WERI-Rb-1 (cell line): Measurements from ENCODE around the gene HDAC4.

Source experiments
- DNase-seq: peaks from one replicate; pipeline ENCODE4 v3.0.0-alpha.2; 2020
- H3K27ac ChIP-seq: fragments of 250-450 bp; sonication (Bioruptor Pico); 2 replicates; pipeline ENCODE4 v1.5.1; 2020; ENCODE audit warnings: mild to moderate bottlenecking, moderate library complexity
- H3K27me3 ChIP-seq: fragments of 250-450 bp; sonication (Bioruptor Pico); 2 replicates; pipeline ENCODE4 v1.5.1; 2021; ENCODE audit warnings: mild to moderate bottlenecking, low read depth, moderate library complexity; ENCODE audit not compliant: insufficient read depth, severe bottlenecking
- H3K36me3 ChIP-seq: fragments of 250-450 bp; sonication (Bioruptor Pico); 2 replicates; pipeline ENCODE4 v1.5.1; 2020; ENCODE audit warnings: mild to moderate bottlenecking, moderate library complexity
- H3K4me3 ChIP-seq: 2 replicates; pipeline ENCODE4 v1.5.1; 2011; ENCODE audit warnings: low read depth, mild to moderate bottlenecking, control low read depth, low read length
- H3K9me3 ChIP-seq: fragments of 250-450 bp; sonication (Bioruptor Pico); 2 replicates; pipeline ENCODE4 v1.5.1; 2021; ENCODE audit warnings: mild to moderate bottlenecking, moderate library complexity; ENCODE audit not compliant: severe bottlenecking
- TF ChIP-seq, protein P1 (sequence below): IDR thresholded peaks from 2 replicates; pipeline ENCODE4 v1.5.1; 2011; ENCODE audit warnings: low read depth, mild to moderate bottlenecking, control low read depth, inconsistent platforms, low read length

Gene HDAC4

DNA sequence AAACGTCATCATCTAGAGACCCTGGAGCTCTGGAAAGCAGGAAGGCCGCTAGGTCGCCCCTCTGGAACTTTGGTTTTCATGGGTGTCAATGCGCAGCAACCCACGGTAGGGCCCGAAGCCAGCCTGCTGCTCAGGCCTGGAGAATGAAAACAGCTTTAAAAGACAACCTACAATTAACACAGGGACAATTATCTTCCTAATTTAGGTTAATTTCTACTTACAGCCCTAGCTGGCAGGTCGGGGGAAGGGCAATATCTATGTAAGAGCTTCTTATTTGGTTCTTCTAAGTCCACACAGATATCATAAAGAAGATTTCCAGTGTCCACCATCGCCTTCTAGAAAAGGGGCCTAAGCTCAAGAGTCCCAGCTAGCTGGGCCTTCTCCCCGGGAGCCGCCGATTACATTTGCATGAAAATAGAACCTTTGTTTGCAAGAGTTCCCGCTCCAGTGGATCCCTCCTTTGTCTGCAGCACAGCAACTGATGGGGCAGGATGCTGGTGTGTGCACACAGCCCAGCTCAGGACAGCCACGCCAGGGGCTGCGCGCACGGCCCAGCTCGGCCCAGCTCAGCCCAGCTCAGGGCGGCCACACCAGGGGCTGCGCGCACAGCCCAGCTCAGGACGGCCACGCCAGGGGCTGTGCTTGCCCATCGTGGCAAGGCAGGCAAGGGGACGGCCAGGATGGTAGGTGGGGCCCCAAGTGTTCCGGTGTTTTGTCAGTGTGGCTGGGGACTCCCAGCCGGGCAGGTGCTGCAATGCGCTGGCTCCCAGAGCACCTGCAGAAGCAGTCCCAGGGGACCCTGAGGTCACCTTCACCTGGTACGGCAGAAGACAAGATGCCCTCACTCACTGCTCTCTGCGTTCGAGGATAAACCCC lies 109.1 kb downstream of the HDAC4 start:
- no peak overlapping the region for H3K4me3 ChIP-seq
- no peaks in the 10 kb centered on the region for H3K27me3 ChIP-seq
- TF ChIP-seq, protein P1, sequence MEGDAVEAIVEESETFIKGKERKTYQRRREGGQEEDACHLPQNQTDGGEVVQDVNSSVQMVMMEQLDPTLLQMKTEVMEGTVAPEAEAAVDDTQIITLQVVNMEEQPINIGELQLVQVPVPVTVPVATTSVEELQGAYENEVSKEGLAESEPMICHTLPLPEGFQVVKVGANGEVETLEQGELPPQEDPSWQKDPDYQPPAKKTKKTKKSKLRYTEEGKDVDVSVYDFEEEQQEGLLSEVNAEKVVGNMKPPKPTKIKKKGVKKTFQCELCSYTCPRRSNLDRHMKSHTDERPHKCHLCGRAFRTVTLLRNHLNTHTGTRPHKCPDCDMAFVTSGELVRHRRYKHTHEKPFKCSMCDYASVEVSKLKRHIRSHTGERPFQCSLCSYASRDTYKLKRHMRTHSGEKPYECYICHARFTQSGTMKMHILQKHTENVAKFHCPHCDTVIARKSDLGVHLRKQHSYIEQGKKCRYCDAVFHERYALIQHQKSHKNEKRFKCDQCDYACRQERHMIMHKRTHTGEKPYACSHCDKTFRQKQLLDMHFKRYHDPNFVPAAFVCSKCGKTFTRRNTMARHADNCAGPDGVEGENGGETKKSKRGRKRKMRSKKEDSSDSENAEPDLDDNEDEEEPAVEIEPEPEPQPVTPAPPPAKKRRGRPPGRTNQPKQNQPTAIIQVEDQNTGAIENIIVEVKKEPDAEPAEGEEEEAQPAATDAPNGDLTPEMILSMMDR, result no peak
- no peaks in the 10 kb centered on the region for H3K9me3 ChIP-seq
- no peaks in the 10 kb centered on the region for H3K36me3 ChIP-seq
- no peak overlapping the region for H3K27ac ChIP-seq
- no peak for DNase-seq

DNA sequence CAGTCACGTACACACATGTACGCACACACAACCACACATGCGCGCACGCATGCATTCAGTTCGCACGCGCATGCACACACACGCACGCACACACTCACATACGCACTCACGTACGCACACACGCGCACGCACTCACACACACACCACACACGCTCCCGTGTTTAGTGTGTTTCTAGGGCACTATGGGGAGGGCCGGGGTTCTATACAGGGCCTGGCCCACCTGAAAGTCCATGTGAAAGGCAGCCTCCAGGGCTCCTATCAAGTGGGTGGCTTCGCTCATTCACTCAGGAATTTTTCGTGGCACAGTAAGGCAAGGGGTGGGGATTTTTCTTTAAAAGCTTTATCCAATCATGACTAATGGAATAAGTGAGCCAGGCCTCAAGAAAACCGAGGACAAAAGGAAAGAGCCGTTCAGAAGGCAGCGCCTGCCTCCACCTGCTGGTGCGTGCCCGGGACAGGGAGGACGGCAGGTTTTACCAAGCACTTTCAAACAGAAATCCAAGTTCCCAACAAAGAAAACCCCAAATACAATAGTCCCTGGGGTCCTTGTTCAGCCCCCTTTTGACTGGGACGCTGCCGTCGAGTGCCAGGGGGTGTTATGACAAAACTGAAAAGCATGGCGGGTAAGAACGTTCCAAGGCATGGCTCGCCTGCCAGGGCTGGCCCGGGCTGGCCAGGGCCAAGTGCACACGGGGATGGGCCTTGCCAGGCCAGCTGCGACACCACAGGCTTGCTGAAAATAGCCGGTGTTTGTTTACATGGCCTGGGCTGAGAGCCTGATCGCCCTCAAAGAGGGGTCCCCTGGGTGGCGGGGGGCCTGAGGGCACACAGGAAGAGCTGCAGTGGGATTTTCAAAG lies 110.0 kb downstream of the HDAC4 start:
- Histone ChIP-seq H3K9me3 (no peaks in the 10 kb centered on the region), H3K4me3 (no peak overlapping the region), H3K27ac (no peak overlapping the region), H3K36me3 (no peaks in the 10 kb centered on the region), H3K27me3 (no peaks in the 10 kb centered on the region)
- DNase-seq, result no peak
- TF ChIP-seq, protein P1, result no peak

DNA sequence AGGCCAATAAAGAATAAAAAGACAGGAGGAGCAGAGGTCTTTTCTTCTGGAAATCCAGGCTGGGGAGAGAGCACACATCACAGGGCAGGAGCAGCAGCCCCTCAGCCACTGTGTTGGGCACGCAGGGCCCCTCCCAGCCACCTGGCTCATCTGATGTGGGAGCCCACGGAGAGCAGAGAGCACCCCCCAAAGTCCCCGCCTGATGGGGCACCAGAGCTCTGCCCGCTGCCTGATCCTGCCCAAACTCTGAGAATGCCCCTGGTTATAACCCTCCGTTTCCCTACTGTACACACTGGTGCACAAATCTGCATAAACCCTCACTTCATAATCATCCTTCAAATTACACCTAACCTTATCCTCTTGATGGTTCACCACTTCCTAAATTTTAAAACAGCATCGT lies 111.3 kb downstream of the HDAC4 start:
- no peak overlapping the region for H3K4me3 ChIP-seq
- no peaks in the 10 kb centered on the region for H3K27me3 ChIP-seq
- H3K36me3 ChIP-seq, result no peaks in the 10 kb centered on the region
- H3K9me3 ChIP-seq, result no peaks in the 10 kb centered on the region
- DNase-seq, result no peak
- H3K27ac ChIP-seq, result no peak overlapping the region
- TF ChIP-seq, protein P1, result no peak

DNA sequence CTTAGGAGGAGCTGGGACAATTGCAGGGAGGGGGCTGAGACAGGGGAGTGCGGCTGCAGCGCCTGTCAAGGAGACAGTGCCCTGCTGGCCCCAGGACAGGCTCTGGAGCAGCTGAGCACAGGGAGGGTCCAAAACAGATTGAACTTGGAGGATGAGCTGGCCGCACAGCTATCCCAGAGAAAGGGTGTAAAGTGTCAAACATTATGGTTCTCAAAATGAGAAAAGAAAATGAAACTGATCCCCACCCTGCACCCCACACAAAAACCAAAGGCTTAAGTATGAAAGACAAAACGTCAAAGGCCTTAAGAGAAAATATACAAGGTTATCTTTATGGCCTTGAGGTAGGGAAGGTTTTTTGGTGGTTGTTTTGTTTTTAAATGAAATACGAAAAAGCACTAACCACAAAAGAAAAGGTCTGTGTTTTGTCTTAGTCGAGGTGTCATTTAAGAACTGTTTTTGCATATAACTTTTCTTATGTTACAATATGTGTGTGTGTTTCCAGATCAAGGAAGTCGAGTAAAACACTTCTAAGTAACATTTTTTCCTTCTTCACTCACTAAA lies 111.8 kb downstream of the HDAC4 start:
- H3K27ac ChIP-seq, result no peak overlapping the region
- no peaks in the 10 kb centered on the region for H3K9me3 ChIP-seq
- TF ChIP-seq, protein P1, result no peak
- H3K27me3 ChIP-seq, result no peaks in the 10 kb centered on the region
- H3K36me3 ChIP-seq, result no peaks in the 10 kb centered on the region
- no peak for DNase-seq
- no peak overlapping the region for H3K4me3 ChIP-seq

DNA sequence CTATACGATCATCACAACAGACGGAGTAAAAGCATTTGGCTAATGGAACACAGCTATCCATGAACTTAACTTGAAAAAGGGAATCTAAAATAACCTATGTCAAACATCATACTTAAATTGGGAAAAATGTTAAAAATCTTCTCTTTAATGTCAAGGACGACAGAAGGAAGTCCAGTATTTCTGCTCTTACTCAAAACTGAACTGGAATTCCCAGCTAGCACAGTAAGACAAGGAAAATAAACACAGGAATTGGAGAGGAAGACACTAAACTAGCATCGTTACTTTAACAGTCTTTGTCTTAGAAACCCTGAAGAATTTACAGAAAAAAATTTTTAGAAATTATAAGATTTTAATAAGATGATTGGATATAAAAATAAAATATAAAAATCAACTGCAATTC lies 112.6 kb downstream of the HDAC4 start:
- no peaks in the 10 kb centered on the region for H3K27me3 ChIP-seq
- H3K9me3 ChIP-seq, result no peaks in the 10 kb centered on the region
- TF ChIP-seq, protein P1, result no peak
- no peak overlapping the region for H3K27ac ChIP-seq
- H3K4me3 ChIP-seq, result no peak overlapping the region
- DNase-seq, result no peak
- H3K36me3 ChIP-seq, result no peaks in the 10 kb centered on the region
